PC-3 (cell line): ENCODE data around the gene TXNDC11. TPM values are rescaled to one million over a fixed set of nuclear protein-coding genes. Genes with fewer than 3 reads are reported as not detected.

Experiments
- ATAC-seq: fragments of 200-7000 bp; cut with Tn5 transposase; 2 replicates; pipeline ENCODE4 v1.9.1; 2020; ENCODE audit warnings: mild to moderate bottlenecking, moderate library complexity
- BruUV-seq: library from RNA; stranded (reverse); fragments of 400-500 nt; replicated peaks from 2 replicates; lab custom pipeline; 2021; lab: Mats Ljungman, UMichigan
- CTCF ChIA-PET: fragments of 300-600 bp; sonication (Branson Sonifier 250); formaldehyde crosslinking; loops from one replicate; lab custom pipeline; 2022; ENCODE audit warnings: antibody characterized with exemption; lab: Charles Lee
- POLR2A ChIA-PET: fragments of 300-600 bp; sonication (Branson Sonifier 250); formaldehyde crosslinking; loops from one replicate; lab custom pipeline; 2022; ENCODE audit warnings: antibody characterized with exemption; ENCODE audit not compliant: unreplicated experiment; lab: Charles Lee
- DNase-seq: peaks from one replicate; pipeline ENCODE4 v3.0.0-alpha.2; 2015
- H2AFZ ChIP-seq: fragments of 300-600 bp; sonication (generic); 2 replicates; pipeline ENCODE4 v1.6.0; 2016; ENCODE audit warnings: antibody characterized with exemption, low read length
- H3F3A ChIP-seq: fragments of 300-600 bp; sonication (generic); one replicate; pipeline ENCODE4 v1.6.0; 2017; ENCODE audit warnings: antibody characterized with exemption, low read length, control low read depth, mild to moderate bottlenecking; ENCODE audit not compliant: unreplicated experiment
- H3K27ac ChIP-seq: fragments of 300-600 bp; sonication (generic); 2 replicates; pipeline ENCODE4 v1.5.1; 2016; ENCODE audit warnings: mild to moderate bottlenecking, low read length
- H3K27me3 ChIP-seq: fragments of 300-600 bp; sonication (generic); 2 replicates; pipeline ENCODE4 v1.6.1; 2016; ENCODE audit warnings: low read length, mixed read lengths
- H3K36me3 ChIP-seq: fragments of 300-600 bp; sonication (generic); 2 replicates; pipeline ENCODE4 v1.6.1; 2016; ENCODE audit warnings: low read depth, mixed run types, low read length, mixed read lengths
- H3K4me1 ChIP-seq: fragments of 300-600 bp; sonication (generic); 2 replicates; pipeline ENCODE4 v1.5.1; 2016; ENCODE audit warnings: low read length; ENCODE audit not compliant: insufficient read depth
- H3K4me2 ChIP-seq: fragments of 300-600 bp; sonication (generic); 2 replicates; pipeline ENCODE4 v1.6.0; 2016; ENCODE audit warnings: low read length
- H3K4me3 ChIP-seq: fragments of 300-600 bp; sonication (generic); 2 replicates; pipeline ENCODE4 v1.5.1; 2016; ENCODE audit warnings: mild to moderate bottlenecking, low read length, mixed read lengths
- H3K79me2 ChIP-seq: fragments of 300-600 bp; sonication (generic); 2 replicates; pipeline ENCODE4 v1.6.1; 2017; ENCODE audit warnings: low read length, mixed read lengths
- H3K9ac ChIP-seq: fragments of 300-600 bp; sonication (generic); 2 replicates; pipeline ENCODE4 v1.6.0; 2016; ENCODE audit warnings: mild to moderate bottlenecking, low read length
- H3K9me2 ChIP-seq: fragments of 300-600 bp; sonication (generic); replicated peaks from 2 replicates; pipeline ENCODE4 v1.6.1; 2016; ENCODE audit warnings: mixed run types, low read length, mixed read lengths
- H3K9me3 ChIP-seq: fragments of 300-600 bp; sonication (generic); 2 replicates; pipeline ENCODE4 v1.6.1; 2016; ENCODE audit warnings: low read length, mixed read lengths
- H4K20me1 ChIP-seq: fragments of 300-600 bp; sonication (generic); 2 replicates; pipeline ENCODE4 v1.6.1; 2016; ENCODE audit warnings: low read length, mixed read lengths
- EZH2 ChIP-seq: fragments of 300-600 bp; sonication (generic); IDR thresholded peaks from one replicate; pipeline ENCODE4 v1.6.1; 2017; ENCODE audit warnings: antibody characterized with exemption, mild to moderate bottlenecking, low read length; ENCODE audit not compliant: unreplicated experiment
- EZH2phosphoT487 ChIP-seq: fragments of 300-600 bp; sonication (generic); IDR thresholded peaks from 2 replicates; pipeline ENCODE4 v1.6.1; 2018; ENCODE audit warnings: mild to moderate bottlenecking, antibody characterized with exemption, low read length, borderline replicate concordance
- intact Hi-C: fragments of 100-400 bp; cut with micrococcal nuclease; formaldehyde crosslinking; loops from 2 replicates; pipeline ENCODE4 v1.9.0; 2023
- total RNA-seq: library from RNA; depleted of rRNA; stranded (reverse); fragments of >200 nt; gene quantifications from 2 replicates; pipeline ENCODE4 v1.2.3, GENCODE V29; 2014
- TF ChIP-seq, protein P1 (sequence below): fragments of 300-600 bp; sonication (generic); conservative IDR thresholded peaks from 2 replicates; pipeline ENCODE4 v1.5.1; 2017; ENCODE audit warnings: antibody characterized with exemption, low read depth, mild to moderate bottlenecking, low read length

Gene TXNDC11
- total RNA-seq, 1 experiment from 2014 or later = 20.2 TPM

- no peaks in the 10 kb centered on the region for H3K79me2 ChIP-seq
- H3F3A ChIP-seq = no peaks in the 10 kb centered on the region
- H3K36me3 ChIP-seq = no peaks in the 10 kb centered on the region
- TF ChIP-seq EZH2 (no peak), EZH2phosphoT487 (no peak)
- TF ChIP-seq, protein P1, sequence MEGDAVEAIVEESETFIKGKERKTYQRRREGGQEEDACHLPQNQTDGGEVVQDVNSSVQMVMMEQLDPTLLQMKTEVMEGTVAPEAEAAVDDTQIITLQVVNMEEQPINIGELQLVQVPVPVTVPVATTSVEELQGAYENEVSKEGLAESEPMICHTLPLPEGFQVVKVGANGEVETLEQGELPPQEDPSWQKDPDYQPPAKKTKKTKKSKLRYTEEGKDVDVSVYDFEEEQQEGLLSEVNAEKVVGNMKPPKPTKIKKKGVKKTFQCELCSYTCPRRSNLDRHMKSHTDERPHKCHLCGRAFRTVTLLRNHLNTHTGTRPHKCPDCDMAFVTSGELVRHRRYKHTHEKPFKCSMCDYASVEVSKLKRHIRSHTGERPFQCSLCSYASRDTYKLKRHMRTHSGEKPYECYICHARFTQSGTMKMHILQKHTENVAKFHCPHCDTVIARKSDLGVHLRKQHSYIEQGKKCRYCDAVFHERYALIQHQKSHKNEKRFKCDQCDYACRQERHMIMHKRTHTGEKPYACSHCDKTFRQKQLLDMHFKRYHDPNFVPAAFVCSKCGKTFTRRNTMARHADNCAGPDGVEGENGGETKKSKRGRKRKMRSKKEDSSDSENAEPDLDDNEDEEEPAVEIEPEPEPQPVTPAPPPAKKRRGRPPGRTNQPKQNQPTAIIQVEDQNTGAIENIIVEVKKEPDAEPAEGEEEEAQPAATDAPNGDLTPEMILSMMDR = no peak
- H3K27ac ChIP-seq = no peak overlapping the region
- H4K20me1 ChIP-seq = no peaks in the 10 kb centered on the region
- DNase-seq (no peak), ATAC-seq (no peak)
- H3K9ac ChIP-seq = no peak overlapping the region
- CTCF ChIA-PET = no interaction called here
- no peak overlapping the region for H2AFZ ChIP-seq
- POLR2A ChIA-PET = no interaction called here
- H3K4me3 ChIP-seq = no peak overlapping the region
- no peaks in the 10 kb centered on the region for H3K27me3 ChIP-seq
- no peak overlapping the region for H3K4me2 ChIP-seq
- no peaks in the 10 kb centered on the region for H3K9me2 ChIP-seq
- no TSS peak for BruUV-seq
- intact Hi-C loops = no loop called here
- H3K4me1 ChIP-seq = no peaks in the 10 kb centered on the region
- no peaks in the 10 kb centered on the region for H3K9me3 ChIP-seq
Observed at GRCh38 chr16:11649276-11649675, 93.4 kb downstream of the TXNDC11 start.

DNA sequence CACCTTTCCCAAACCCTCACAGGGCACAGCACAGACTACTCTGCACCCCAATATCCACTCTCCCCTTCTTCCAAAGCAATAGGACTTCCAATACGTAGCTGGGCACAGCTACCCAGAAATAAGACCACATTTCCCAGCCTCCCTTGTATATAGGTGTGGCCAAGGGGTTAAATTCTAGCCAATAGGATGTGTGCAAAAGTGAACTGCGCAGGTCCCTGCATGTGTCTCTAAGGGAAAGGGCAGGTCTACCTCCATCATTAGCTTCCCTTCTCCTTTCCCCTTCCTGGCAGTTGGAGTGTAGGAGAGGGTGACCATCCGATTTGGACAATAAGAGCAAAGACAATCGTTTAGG, 99.9 kb downstream of the TXNDC11 start:
- H3F3A ChIP-seq = no peaks in the 10 kb centered on the region
- no peaks in the 10 kb centered on the region for H3K9me3 ChIP-seq
- no peaks in the 10 kb centered on the region for H3K27me3 ChIP-seq
- BruUV-seq = no TSS peak
- no peak overlapping the region for H3K4me3 ChIP-seq
- no peaks in the 10 kb centered on the region for H3K36me3 ChIP-seq
- H3K79me2 ChIP-seq = no peaks in the 10 kb centered on the region
- no peak overlapping the region for H3K4me2 ChIP-seq
- no peak overlapping the region for H3K9ac ChIP-seq
- DNase-seq (no peak), ATAC-seq (no peak)
- H3K4me1 ChIP-seq = peaks cover 17% of the 10 kb centered on the region
- POLR2A ChIA-PET = no interaction called here
- no peak overlapping the region for H3K27ac ChIP-seq
- no peak for TF ChIP-seq EZH2
- no peak for TF ChIP-seq EZH2phosphoT487
- TF ChIP-seq, protein P1 = no peak
- intact Hi-C loops = loop anchor here (5.0 kb wide), 1 partner anchor 110 kb away; no protein-coding TSS in a partner anchor
- H4K20me1 ChIP-seq = no peaks in the 10 kb centered on the region
- H2AFZ ChIP-seq = no peak overlapping the region
- no peaks in the 10 kb centered on the region for H3K9me2 ChIP-seq
- CTCF ChIA-PET = no interaction called here

DNA sequence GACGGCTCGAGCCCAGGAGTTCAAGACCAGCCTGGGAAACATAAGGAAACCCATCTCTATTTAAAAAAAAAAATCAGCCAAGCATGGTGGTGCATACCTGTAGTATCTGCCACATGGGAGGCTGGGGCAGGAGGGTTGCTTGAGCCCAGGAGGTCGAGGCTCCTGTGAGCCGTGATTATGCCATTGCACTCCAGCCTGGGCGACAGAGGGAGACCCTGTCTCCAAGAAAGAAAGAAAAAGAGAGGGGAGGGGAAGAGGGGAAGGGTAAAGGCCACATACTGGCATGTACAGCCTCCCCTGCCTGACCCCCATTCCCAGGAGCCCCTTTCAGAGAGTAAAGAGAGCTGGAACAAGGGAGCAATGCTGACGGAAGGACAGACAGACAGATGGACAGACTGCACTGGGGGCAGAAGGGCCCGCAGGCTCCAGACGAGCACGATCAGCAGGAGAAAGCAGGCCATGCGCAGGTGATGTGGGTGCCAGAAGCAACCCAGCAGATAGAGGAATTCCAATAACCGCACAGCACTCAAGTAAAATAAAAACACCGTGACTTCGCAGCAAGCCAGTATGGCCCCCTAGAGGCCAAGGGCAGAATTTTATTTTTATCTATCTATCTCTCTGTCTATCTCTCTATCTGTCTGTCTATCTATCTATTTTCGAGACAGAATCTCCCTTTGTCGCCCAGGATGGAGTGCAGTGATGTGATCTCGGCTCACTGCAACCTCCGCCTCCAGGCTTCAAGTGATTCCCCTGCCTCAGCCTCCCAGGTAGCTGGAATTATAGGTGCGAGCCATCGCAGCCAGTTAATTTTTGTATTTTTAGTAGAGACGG, 101.5 kb downstream of the TXNDC11 start:
- intact Hi-C loops = loop anchor here (1.0 to 5.0 kb wide), 2 partner anchors 109 to 234 kb away; no protein-coding TSS in a partner anchor
- no peaks in the 10 kb centered on the region for H3F3A ChIP-seq
- no TSS peak for BruUV-seq
- ChIA-PET POLR2A (no interaction called here), CTCF (interaction anchor here (1.6 kb wide), 1 partner anchor 109 kb away, joined by 7 read pairs; no protein-coding TSS in a partner anchor)
- H3K9me2 ChIP-seq = no peaks in the 10 kb centered on the region
- DNase-seq = peak; percentile 52
- peak overlapping the region; percentile 63 for H3K27ac ChIP-seq
- peak; percentile 69 for ATAC-seq
- H3K79me2 ChIP-seq = no peaks in the 10 kb centered on the region
- no peaks in the 10 kb centered on the region for H3K36me3 ChIP-seq
- H3K9ac ChIP-seq = peak overlapping the region; percentile 41
- H3K27me3 ChIP-seq = no peaks in the 10 kb centered on the region
- H3K4me2 ChIP-seq = peak overlapping the region; percentile 4; the same call in 1 of the 2 replicates
- no peaks in the 10 kb centered on the region for H3K9me3 ChIP-seq
- no peak overlapping the region for H3K4me3 ChIP-seq
- H4K20me1 ChIP-seq = no peaks in the 10 kb centered on the region
- H3K4me1 ChIP-seq = peaks cover 17% of the 10 kb centered on the region
- peak overlapping the region; percentile 23 for H2AFZ ChIP-seq
- TF ChIP-seq EZH2 (no peak), EZH2phosphoT487 (no peak)
- TF ChIP-seq, protein P1 = peak; percentile 69
